CD8-positive, alpha-beta memory T cell (primary cell): ENCODE results near the gene SOSTDC1. TPM values are rescaled to one million over a fixed set of nuclear protein-coding genes. Genes with fewer than 3 reads are reported as not detected.

Experiments used
- CTCF ChIA-PET: fragments of 350-600 bp; sonication (Branson Sonifier 250); formaldehyde crosslinking; loops from one replicate; lab custom pipeline; 2021; ENCODE audit warnings: antibody characterized with exemption; lab: Charles Lee
- POLR2A ChIA-PET: fragments of 350-600 bp; sonication (Branson Sonifier 250); formaldehyde crosslinking; loops from one replicate; lab custom pipeline; 2021; ENCODE audit warnings: antibody characterized with exemption; lab: Charles Lee
- DNase-seq, 5 donors: peaks; one replicate each; pipeline versions ENCODE4 v3.0.0 to v3.0.0-alpha.2; 2020 to 2022; ENCODE audit warnings: mixed read lengths in 1 of 5
- H3K27ac ChIP-seq: one replicate; pipeline ENCODE4 v1.7.0; 2013; ENCODE audit warnings: low read depth, mild to moderate bottlenecking, low read length, moderate library complexity
- H3K27me3 ChIP-seq: 2 replicates; pipeline ENCODE4 v1.7.0; 2013; ENCODE audit warnings: low read length, mild to moderate bottlenecking; ENCODE audit not compliant: insufficient read depth, poor library complexity, severe bottlenecking
- H3K36me3 ChIP-seq: 2 replicates; pipeline ENCODE4 v1.7.0; 2013; ENCODE audit warnings: mild to moderate bottlenecking, low read length, moderate library complexity; ENCODE audit not compliant: insufficient read depth
- H3K4me1 ChIP-seq: 2 replicates; pipeline ENCODE4 v1.7.0; 2013; ENCODE audit warnings: mild to moderate bottlenecking, low read length, moderate library complexity; ENCODE audit not compliant: insufficient read depth
- H3K4me3 ChIP-seq: 2 replicates; pipeline ENCODE4 v1.7.0; 2013; ENCODE audit warnings: mild to moderate bottlenecking, low read length
- H3K9me3 ChIP-seq: 2 replicates; pipeline ENCODE4 v1.7.0; 2013; ENCODE audit warnings: mild to moderate bottlenecking, low read length
- H3K27ac Mint-ChIP-seq, 8 donors: one replicate each; pipeline ENCODE4 v1.8.0; 2020 to 2021; ENCODE audit warnings: mixed read lengths in 8 of 8, mild to moderate bottlenecking in 6 of 8, inconsistent platforms in 3 of 8, moderate library complexity in 3 of 8
- H3K27me3 Mint-ChIP-seq, 2 donors: one replicate each; pipeline ENCODE4 v1.8.0; 2020 to 2021; ENCODE audit warnings: mixed read lengths in 2 of 2, mild to moderate bottlenecking in 1 of 2, moderate library complexity in 1 of 2
- H3K36me3 Mint-ChIP-seq, 3 donors: one replicate each; pipeline ENCODE4 v1.8.0; 2020 to 2021; ENCODE audit warnings: mixed read lengths in 3 of 3, inconsistent platforms in 1 of 3, mild to moderate bottlenecking in 1 of 3
- H3K4me1 Mint-ChIP-seq, 3 donors: one replicate each; pipeline ENCODE4 v1.8.0; 2020 to 2021; ENCODE audit warnings: mixed read lengths in 3 of 3, inconsistent platforms in 1 of 3, mild to moderate bottlenecking in 1 of 3
- H3K4me3 Mint-ChIP-seq, 7 donors: one replicate each; pipeline ENCODE4 v1.8.0; 2020 to 2021; ENCODE audit warnings: mixed read lengths in 7 of 7, mild to moderate bottlenecking in 6 of 7, moderate library complexity in 4 of 7, inconsistent platforms in 2 of 7
- H3K9me3 Mint-ChIP-seq, 5 donors: one replicate each; pipeline ENCODE4 v1.8.0; 2020 to 2022; ENCODE audit warnings: mixed read lengths in 5 of 5, mild to moderate bottlenecking in 3 of 5, moderate library complexity in 2 of 5, inconsistent platforms in 1 of 5
- polyA plus RNA-seq: library from polyadenylated mRNA; unstranded; fragments of 300-500 nt; fragmentation: Illumina TruSeq; gene quantifications from one replicate; pipeline ENCODE4 v1.2.3, GENCODE V29; 2021
- total RNA-seq, 2 experiments: library from RNA; stranded (reverse); gene quantifications; one replicate each; pipeline ENCODE4 v1.2.3, GENCODE V29; 2021

SOSTDC1 gene
- total and polyA plus RNA-seq, 3 experiments from 2014 or later: not detected

DNA sequence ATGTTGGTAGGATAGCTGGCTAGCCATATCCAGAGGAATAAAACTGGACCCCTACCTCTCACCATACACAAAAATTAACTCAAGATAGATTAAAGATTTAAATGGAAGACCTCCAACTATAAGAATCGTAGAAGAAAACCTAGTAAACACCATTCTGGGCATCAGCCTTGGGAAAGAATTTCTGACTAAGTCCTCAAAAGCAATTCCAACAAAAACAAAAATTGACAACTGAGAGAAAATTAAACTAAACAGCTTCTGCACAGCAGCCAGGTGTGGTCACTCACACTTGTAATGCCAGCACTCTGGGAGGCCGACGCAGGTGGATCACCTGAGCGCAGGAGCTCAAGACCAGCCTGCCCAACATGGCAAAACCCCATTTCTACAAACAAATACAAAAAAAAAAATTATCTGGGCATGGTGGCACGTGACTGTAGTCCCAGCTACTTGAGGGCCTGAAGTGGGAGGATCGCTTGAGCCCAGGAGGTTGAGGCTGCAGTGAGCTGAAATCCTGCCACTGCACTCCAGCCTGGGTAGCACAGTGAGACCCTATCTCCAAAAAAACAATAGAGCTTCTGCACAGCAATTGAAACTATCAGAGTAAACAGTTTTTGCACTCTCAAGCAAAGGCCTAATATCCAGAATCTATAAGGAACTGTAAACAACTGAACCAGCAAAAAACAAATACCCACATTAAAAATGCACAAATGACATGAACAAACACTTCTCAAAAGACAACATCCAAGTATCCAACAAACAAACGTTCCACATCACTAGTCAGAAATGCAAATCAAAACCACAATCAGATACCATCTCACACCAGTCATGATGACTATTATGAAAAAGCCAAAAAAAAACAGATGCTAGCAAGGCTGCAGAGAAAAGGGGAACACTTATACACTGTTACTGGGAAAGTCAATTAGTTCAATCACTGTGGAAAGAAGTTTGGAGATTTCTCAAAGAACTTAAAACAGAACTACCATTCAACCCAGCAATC, 49.0 kb downstream of the SOSTDC1 start:
- peak overlapping the region in 1 of 7 donors; percentile 10 for H3K4me3 Mint-ChIP-seq
- H3K9me3 Mint-ChIP-seq: peaks cover 0 to 2% (median 0%) of the 10 kb centered on the region in 5 donors
- no peaks in the 10 kb centered on the region for H3K27me3 ChIP-seq
- no peak overlapping the region for H3K4me3 ChIP-seq
- peaks cover 11% of the 10 kb centered on the region for H3K4me1 ChIP-seq
- ChIA-PET CTCF (interaction anchor here (0.8 kb wide), 1 partner anchor 19 kb away, joined by 3 read pairs; no protein-coding TSS in a partner anchor), POLR2A (no interaction called here)
- H3K27ac Mint-ChIP-seq: no peak overlapping the region
- H3K27me3 Mint-ChIP-seq: peaks cover 0 to 1% of the 10 kb centered on the region in 2 donors
- no peak overlapping the region for H3K27ac ChIP-seq
- peaks cover 15 to 27% (median 17%) of the 10 kb centered on the region in 3 donors for H3K4me1 Mint-ChIP-seq
- H3K36me3 ChIP-seq: no peaks in the 10 kb centered on the region
- H3K36me3 Mint-ChIP-seq: peaks cover 0 to 3% (median 0%) of the 10 kb centered on the region in 3 donors
- no peak for DNase-seq
- H3K9me3 ChIP-seq: no peaks in the 10 kb centered on the region

DNA sequence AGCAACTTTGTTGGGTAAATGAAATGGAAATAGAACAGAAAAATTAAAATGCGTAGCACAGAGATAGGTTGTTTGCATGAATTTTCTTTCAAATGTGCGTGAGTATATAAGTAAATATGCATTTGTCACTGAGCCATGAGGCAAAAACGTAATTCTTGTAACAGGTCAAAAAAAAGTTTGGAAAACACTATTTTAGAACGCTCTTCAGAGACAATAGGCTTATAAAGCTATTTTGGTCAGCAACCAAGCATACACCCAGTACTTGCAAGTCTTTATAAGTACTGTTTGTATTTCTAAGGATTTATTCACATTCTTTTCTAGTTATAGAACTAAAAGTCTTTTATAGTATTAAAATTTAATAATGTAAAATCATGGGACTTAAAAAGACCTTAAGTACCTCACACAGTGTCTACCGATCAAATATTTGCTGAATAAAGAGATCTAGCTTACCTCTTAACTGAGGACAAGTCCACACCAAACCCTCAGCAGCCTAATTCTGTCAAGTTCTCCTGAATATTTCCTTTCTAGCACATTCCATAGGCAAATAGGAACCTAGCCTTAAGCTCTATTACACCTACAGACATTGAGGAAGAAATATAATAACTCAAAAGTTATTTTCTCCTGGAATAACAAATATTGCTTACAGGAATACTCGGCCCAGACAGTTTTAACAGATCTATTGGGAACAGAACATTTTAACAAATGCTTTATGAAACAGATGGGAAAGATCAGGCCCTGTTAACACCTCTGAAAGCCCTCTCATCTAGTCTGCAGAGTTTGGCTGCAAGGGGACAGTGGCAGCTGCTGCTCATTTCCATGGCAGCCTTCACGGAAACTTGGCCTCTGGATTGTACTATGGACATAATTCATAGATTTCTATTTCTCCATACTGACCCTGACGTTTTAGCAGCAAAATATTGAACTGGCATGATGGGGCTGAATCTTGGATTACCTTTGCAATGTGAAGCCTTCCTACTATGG, 53.0 kb downstream of the SOSTDC1 start:
- POLR2A ChIA-PET: no interaction called here
- Histone ChIP-seq H3K4me1 (no peaks in the 10 kb centered on the region), H3K27me3 (no peaks in the 10 kb centered on the region), H3K4me3 (no peak overlapping the region), H3K27ac (no peak overlapping the region), H3K9me3 (no peaks in the 10 kb centered on the region), H3K36me3 (no peaks in the 10 kb centered on the region)
- no peaks in the 10 kb centered on the region for H3K36me3 Mint-ChIP-seq
- H3K4me3 Mint-ChIP-seq: no peak overlapping the region
- no peak for DNase-seq
- CTCF ChIA-PET: no interaction called here
- no peak overlapping the region for H3K27ac Mint-ChIP-seq
- peaks cover 0 to 2% (median 0%) of the 10 kb centered on the region in 5 donors for H3K9me3 Mint-ChIP-seq
- H3K4me1 Mint-ChIP-seq: peaks cover 0 to 5% (median 3%) of the 10 kb centered on the region in 3 donors
- no peaks in the 10 kb centered on the region for H3K27me3 Mint-ChIP-seq

Other genes starting within 250 kb of the SOSTDC1 start
- 1 to 10 TPM; 1.6 to 1.8 TPM for gene CRPPA, start 44.2 kb downstream of the SOSTDC1 start, total RNA-seq
- gene CRPPA, start 44.2 kb downstream of the SOSTDC1 start, polyA plus RNA-seq: 0.32 TPM
- not detected for gene LRRC72, start 61.1 kb upstream of the SOSTDC1 start, total RNA-seq
- gene LRRC72, start 61.1 kb upstream of the SOSTDC1 start, polyA plus RNA-seq: not detected
- 10 to 100 TPM; 10.7 to 10.9 TPM for gene ANKMY2, start 180.0 kb upstream of the SOSTDC1 start, total RNA-seq
- gene ANKMY2, start 180.0 kb upstream of the SOSTDC1 start, polyA plus RNA-seq: 20.1 TPM
- 100 to 1,000 TPM; 128 to 136 TPM for gene BZW2, start 180.4 kb upstream of the SOSTDC1 start, total RNA-seq
- 52.9 TPM for gene BZW2, start 180.4 kb upstream of the SOSTDC1 start, polyA plus RNA-seq